ENCODE data around the gene NAMPT.

The NAMPT gene

GRCh38 chr7:106236065-106236464, 48.7 kb downstream of the NAMPT start:
- Histone ChIP-seq H3K79me2 (ENCODE audit: insufficient read depth, low read length) (no peaks in the 10 kb centered on the region), H3K4me1 (ENCODE audit: insufficient read depth, low read length, severe bottlenecking) (no peaks in the 10 kb centered on the region), H2AFZ (ENCODE audit: low read length) (no peak overlapping the region), H3K9ac (ENCODE audit: low read length) (no peak overlapping the region), H3K9me2 (ENCODE audit: low read depth, low read length) (no peaks in the 10 kb centered on the region), H3K4me2 (ENCODE audit: low read length) (no peak overlapping the region), H3F3A (ENCODE audit: insufficient read depth, low read length) (no peaks in the 10 kb centered on the region), H3K9me3 (ENCODE audit: low read length) (no peaks in the 10 kb centered on the region), H3K4me3 (ENCODE audit: low read depth, low read length, poor library complexity, severe bottlenecking) (no peak overlapping the region), H3K27ac (ENCODE audit: low read depth, low read length, poor library complexity, severe bottlenecking) (no peak overlapping the region), H4K20me1 (ENCODE audit: insufficient read depth, low read length) (no peaks in the 10 kb centered on the region), H3K36me3 (ENCODE audit: insufficient read depth, low read length) (no peaks in the 10 kb centered on the region), H3K27me3 (ENCODE audit: insufficient read depth, low read length) (no peaks in the 10 kb centered on the region)
- TF ChIP-seq, protein P1, sequence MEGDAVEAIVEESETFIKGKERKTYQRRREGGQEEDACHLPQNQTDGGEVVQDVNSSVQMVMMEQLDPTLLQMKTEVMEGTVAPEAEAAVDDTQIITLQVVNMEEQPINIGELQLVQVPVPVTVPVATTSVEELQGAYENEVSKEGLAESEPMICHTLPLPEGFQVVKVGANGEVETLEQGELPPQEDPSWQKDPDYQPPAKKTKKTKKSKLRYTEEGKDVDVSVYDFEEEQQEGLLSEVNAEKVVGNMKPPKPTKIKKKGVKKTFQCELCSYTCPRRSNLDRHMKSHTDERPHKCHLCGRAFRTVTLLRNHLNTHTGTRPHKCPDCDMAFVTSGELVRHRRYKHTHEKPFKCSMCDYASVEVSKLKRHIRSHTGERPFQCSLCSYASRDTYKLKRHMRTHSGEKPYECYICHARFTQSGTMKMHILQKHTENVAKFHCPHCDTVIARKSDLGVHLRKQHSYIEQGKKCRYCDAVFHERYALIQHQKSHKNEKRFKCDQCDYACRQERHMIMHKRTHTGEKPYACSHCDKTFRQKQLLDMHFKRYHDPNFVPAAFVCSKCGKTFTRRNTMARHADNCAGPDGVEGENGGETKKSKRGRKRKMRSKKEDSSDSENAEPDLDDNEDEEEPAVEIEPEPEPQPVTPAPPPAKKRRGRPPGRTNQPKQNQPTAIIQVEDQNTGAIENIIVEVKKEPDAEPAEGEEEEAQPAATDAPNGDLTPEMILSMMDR (IDR thresholded peaks at IDR 0.05; ENCODE audit: low read length) = no peak
- TF ChIP-seq EZH2 (IDR thresholded peaks at IDR 0.05; ENCODE audit: borderline replicate concordance, low read length) = no peak

- H2AFZ ChIP-seq (ENCODE audit: low read length) = no peak overlapping the region
- H3K4me2 ChIP-seq (ENCODE audit: low read length) = no peak overlapping the region
- no peaks in the 10 kb centered on the region for H3K27me3 ChIP-seq (ENCODE audit: insufficient read depth, low read length)
- no peak overlapping the region for H3K9ac ChIP-seq (ENCODE audit: low read length)
- no peak overlapping the region for H3K4me3 ChIP-seq (ENCODE audit: low read depth, low read length, poor library complexity, severe bottlenecking)
- H3K9me2 ChIP-seq (ENCODE audit: low read depth, low read length) = no peaks in the 10 kb centered on the region
- H3K27ac ChIP-seq (ENCODE audit: low read depth, low read length, poor library complexity, severe bottlenecking) = no peak overlapping the region
- no peaks in the 10 kb centered on the region for H4K20me1 ChIP-seq (ENCODE audit: insufficient read depth, low read length)
- no peaks in the 10 kb centered on the region for H3K4me1 ChIP-seq (ENCODE audit: insufficient read depth, low read length, severe bottlenecking)
- TF ChIP-seq, protein P1 (IDR thresholded peaks at IDR 0.05; ENCODE audit: low read length) = no peak
- no peak for TF ChIP-seq EZH2 (IDR thresholded peaks at IDR 0.05; ENCODE audit: borderline replicate concordance, low read length)
- H3K79me2 ChIP-seq (ENCODE audit: insufficient read depth, low read length) = no peaks in the 10 kb centered on the region
- no peaks in the 10 kb centered on the region for H3K36me3 ChIP-seq (ENCODE audit: insufficient read depth, low read length)
- H3F3A ChIP-seq (ENCODE audit: insufficient read depth, low read length) = no peaks in the 10 kb centered on the region
- H3K9me3 ChIP-seq (ENCODE audit: low read length) = no peaks in the 10 kb centered on the region
Observed at GRCh38 chr7:106234425-106234824, 50.4 kb downstream of the NAMPT start.

DNA sequence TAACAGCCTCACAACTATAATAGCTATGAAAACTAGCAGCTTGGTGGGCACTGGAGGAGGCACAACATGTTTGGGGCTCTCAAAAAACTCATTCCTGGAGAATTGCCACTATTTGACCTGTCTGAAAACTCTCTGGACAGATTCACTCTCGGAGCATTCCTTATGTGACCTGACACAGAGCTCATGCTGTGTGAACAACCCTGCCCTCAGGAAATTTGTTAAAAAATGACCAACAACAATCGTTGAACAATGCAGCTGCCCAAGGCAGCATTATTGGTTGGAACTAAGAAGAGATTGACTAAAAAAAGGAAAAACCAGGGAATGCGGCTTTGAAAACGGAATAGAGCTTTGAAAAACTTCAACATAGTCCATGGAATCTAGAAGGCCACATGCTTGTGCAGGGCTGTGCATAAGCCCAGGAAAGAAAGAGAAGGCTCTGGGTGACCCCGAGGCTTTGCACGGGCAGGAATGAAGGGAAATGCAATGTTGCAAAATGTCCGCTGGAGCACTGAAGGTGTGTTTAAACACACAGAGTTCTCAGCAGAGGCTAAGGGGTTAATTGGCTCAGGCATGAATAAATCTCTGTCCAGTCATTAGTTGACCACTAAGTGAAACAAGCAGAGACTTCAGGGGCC, 52.8 kb downstream of the NAMPT start:
- H3K4me3 ChIP-seq (ENCODE audit: low read depth, low read length, poor library complexity, severe bottlenecking) = no peak overlapping the region
- H3K9me2 ChIP-seq (ENCODE audit: low read depth, low read length) = no peaks in the 10 kb centered on the region
- H3K79me2 ChIP-seq (ENCODE audit: insufficient read depth, low read length) = no peaks in the 10 kb centered on the region
- no peaks in the 10 kb centered on the region for H3K9me3 ChIP-seq (ENCODE audit: low read length)
- H3K4me2 ChIP-seq (ENCODE audit: low read length) = no peak overlapping the region
- no peaks in the 10 kb centered on the region for H3K4me1 ChIP-seq (ENCODE audit: insufficient read depth, low read length, severe bottlenecking)
- H4K20me1 ChIP-seq (ENCODE audit: insufficient read depth, low read length) = no peaks in the 10 kb centered on the region
- H3K27me3 ChIP-seq (ENCODE audit: insufficient read depth, low read length) = no peaks in the 10 kb centered on the region
- no peak overlapping the region for H3K9ac ChIP-seq (ENCODE audit: low read length)
- H3F3A ChIP-seq (ENCODE audit: insufficient read depth, low read length) = no peaks in the 10 kb centered on the region
- H3K27ac ChIP-seq (ENCODE audit: low read depth, low read length, poor library complexity, severe bottlenecking) = no peak overlapping the region
- TF ChIP-seq, protein P1 (IDR thresholded peaks at IDR 0.05; ENCODE audit: low read length) = no peak
- TF ChIP-seq EZH2 (IDR thresholded peaks at IDR 0.05; ENCODE audit: borderline replicate concordance, low read length) = no peak
- H3K36me3 ChIP-seq (ENCODE audit: insufficient read depth, low read length) = no peaks in the 10 kb centered on the region
- no peak overlapping the region for H2AFZ ChIP-seq (ENCODE audit: low read length)
